ENCODE measurements around the gene SPATA31E1.
"Not testable (repeated sequence)": the region's sequence is repeated elsewhere in the genome, so short reads cannot be mapped to it uniquely, and the experiment has no call there.

The SPATA31E1 gene

GRCh38 chr9:87937352-87937751 is 54.7 kb downstream of the SPATA31E1 start:
- DNase-seq, result not testable (repeated sequence)

- DNase-seq, result not testable (repeated sequence)
Observed at GRCh38 chr9:87937918-87938317, 55.2 kb downstream of the SPATA31E1 start.

- not testable (repeated sequence) for DNase-seq
Observed at GRCh38 chr9:87938336-87938735, 55.7 kb downstream of the SPATA31E1 start.
